Calu3 (cell line): ENCODE results near the gene CRTAC1. TPM values are rescaled to one million over a fixed set of nuclear protein-coding genes. Genes with fewer than 3 reads are reported as not detected.

Experiments
- BruUV-seq: library from RNA; stranded (reverse); fragments of 400-500 nt; replicated peaks from 2 replicates; lab custom pipeline; 2021; lab: Mats Ljungman, UMichigan
- CTCF ChIA-PET: fragments of 300-600 bp; sonication (Branson Sonifier 250); formaldehyde crosslinking; loops from one replicate; lab custom pipeline; 2022; ENCODE audit warnings: antibody characterized with exemption; lab: Charles Lee
- DNase-seq: peaks from one replicate; pipeline ENCODE4 v3.0.0; 2022
- H3K27ac Mint-ChIP-seq: one replicate; pipeline ENCODE4 v1.8.0; 2022; ENCODE audit warnings: mixed read lengths; ENCODE audit not compliant: unreplicated experiment
- H3K27me3 Mint-ChIP-seq: one replicate; pipeline ENCODE4 v1.8.0; 2022; ENCODE audit warnings: mixed read lengths; ENCODE audit not compliant: unreplicated experiment
- H3K36me3 Mint-ChIP-seq: one replicate; pipeline ENCODE4 v1.8.0; 2022; ENCODE audit warnings: mild to moderate bottlenecking, moderate library complexity, mixed read lengths; ENCODE audit not compliant: insufficient read depth, unreplicated experiment
- H3K4me1 Mint-ChIP-seq: one replicate; pipeline ENCODE4 v1.8.0; 2022; ENCODE audit warnings: mild to moderate bottlenecking, low read depth, mixed read lengths; ENCODE audit not compliant: unreplicated experiment
- H3K4me3 Mint-ChIP-seq: one replicate; pipeline ENCODE4 v1.8.0; 2022; ENCODE audit warnings: mild to moderate bottlenecking, low read depth, moderate library complexity, mixed read lengths; ENCODE audit not compliant: unreplicated experiment
- H3K9me3 Mint-ChIP-seq: one replicate; pipeline ENCODE4 v1.8.0; 2022; ENCODE audit warnings: low read depth, mixed read lengths; ENCODE audit not compliant: unreplicated experiment
- CTCF ChIP-seq: fragments of 200-600 bp; IDR thresholded peaks from one replicate; pipeline ENCODE4 v1.8.0; 2022; ENCODE audit warnings: antibody characterized with exemption; ENCODE audit not compliant: unreplicated experiment
- intact Hi-C: fragments of 100-400 bp; cut with micrococcal nuclease; formaldehyde crosslinking; loops from one replicate; pipeline ENCODE4 v1.10.0; 2022; ENCODE audit not compliant: unreplicated experiment
- total RNA-seq: library from RNA; stranded (reverse); gene quantifications from 2 replicates; pipeline ENCODE4 v1.2.3, GENCODE V29; 2022

CRTAC1 gene
- total RNA-seq, 1 experiment from 2014 or later, result not detected

DNA sequence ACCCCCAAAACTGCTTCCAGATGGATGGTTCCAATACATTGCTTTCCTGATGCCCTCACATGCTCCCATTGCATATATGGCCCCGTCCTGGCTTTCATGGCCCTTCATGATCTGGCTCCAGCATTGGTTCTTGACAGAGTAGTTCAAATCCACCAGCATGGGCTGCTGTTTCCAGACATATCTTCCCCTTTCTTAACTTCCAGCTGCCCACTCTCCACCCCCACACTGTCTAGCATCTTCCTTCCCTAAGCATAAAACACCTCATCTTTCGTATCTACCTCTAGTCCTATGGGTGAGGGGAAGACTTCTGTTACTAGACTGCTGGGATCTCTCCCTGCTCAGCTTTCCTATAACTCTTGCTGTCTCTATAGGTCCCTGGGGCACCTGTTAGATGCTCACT lies 194.0 kb downstream of the CRTAC1 start:
- Mint-ChIP-seq H3K36me3 (peaks cover 6% of the 10 kb centered on the region), H3K27me3 (peaks cover 31% of the 10 kb centered on the region)
- TF ChIP-seq CTCF, result no peak

GRCh38 chr10:97831259-97831658 lies 199.2 kb downstream of the CRTAC1 start:
- H3K4me3 Mint-ChIP-seq, result no peak overlapping the region
- no peaks in the 10 kb centered on the region for H3K9me3 Mint-ChIP-seq
- intact Hi-C loops, result no loop called here
- no TSS peak for BruUV-seq
- H3K27ac Mint-ChIP-seq, result no peak overlapping the region
- H3K27me3 Mint-ChIP-seq, result peaks cover 35% of the 10 kb centered on the region
- peaks cover 5% of the 10 kb centered on the region for H3K4me1 Mint-ChIP-seq
- DNase-seq, result no peak
- CTCF ChIA-PET, result no interaction called here
- peaks cover 4% of the 10 kb centered on the region for H3K36me3 Mint-ChIP-seq
- no peak for TF ChIP-seq CTCF

More for the DNA sequence above, 194.0 kb downstream of the CRTAC1 start:
- no peak overlapping the region for H3K4me3 Mint-ChIP-seq
- intact Hi-C loops, result no loop called here
- no peak for DNase-seq
- H3K27ac Mint-ChIP-seq, result no peak overlapping the region
- CTCF ChIA-PET, result no interaction called here
- peaks cover 3% of the 10 kb centered on the region for H3K9me3 Mint-ChIP-seq
- BruUV-seq, result no TSS peak
- H3K4me1 Mint-ChIP-seq, result peaks cover 19% of the 10 kb centered on the region

DNA sequence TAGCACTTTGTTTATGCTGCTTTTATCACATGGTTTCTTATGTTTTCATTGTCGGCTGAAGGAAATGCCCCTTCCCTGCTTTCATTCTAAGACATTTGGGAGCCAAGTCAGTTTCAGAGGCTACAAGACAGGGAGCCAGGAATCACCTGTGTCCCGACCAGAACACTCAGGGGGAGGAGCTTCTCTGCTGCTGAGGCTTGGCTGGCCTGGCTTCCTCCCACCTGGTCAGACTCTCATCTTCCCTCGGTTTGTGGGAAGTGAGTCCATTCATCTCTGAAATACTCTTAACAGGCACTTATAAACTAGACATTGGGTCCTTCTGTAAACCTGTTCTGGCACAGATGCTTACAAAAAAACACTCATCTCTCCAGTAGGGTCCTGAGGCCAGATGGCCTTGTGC lies 200.4 kb downstream of the CRTAC1 start:
- H3K36me3 Mint-ChIP-seq, result peaks cover 4% of the 10 kb centered on the region
- H3K9me3 Mint-ChIP-seq, result no peaks in the 10 kb centered on the region
- H3K27me3 Mint-ChIP-seq, result peaks cover 42% of the 10 kb centered on the region
- intact Hi-C loops, result no loop called here
- H3K4me1 Mint-ChIP-seq, result peaks cover 2% of the 10 kb centered on the region
- H3K4me3 Mint-ChIP-seq, result no peak overlapping the region
- BruUV-seq, result no TSS peak
- no peak for TF ChIP-seq CTCF
- CTCF ChIA-PET, result no interaction called here
- H3K27ac Mint-ChIP-seq, result no peak overlapping the region
- DNase-seq, result no peak

DNA sequence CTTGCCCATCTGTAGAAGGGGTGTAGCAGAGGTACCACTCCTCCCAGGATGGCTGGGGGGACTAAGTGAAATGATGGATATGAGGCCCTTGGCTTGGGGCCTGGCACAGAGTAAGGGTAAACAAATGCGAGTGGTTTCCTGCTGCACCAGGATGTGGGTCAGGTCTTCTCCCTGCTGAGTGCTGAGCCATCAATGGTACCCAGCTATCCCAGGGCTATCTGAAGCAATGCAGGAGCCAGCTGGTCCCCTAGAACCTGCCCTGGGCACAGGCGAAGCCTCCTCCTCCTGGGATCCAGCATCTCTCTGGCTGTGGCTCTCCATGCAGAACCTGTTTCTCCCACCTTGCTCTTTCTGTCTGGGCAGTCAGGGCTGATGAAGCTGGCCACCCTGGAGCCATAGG lies 201.7 kb downstream of the CRTAC1 start:
- CTCF ChIA-PET, result no interaction called here
- no peak for DNase-seq
- H3K4me3 Mint-ChIP-seq, result no peak overlapping the region
- peaks cover 4% of the 10 kb centered on the region for H3K36me3 Mint-ChIP-seq
- no peaks in the 10 kb centered on the region for H3K9me3 Mint-ChIP-seq
- BruUV-seq, result no TSS peak
- no peak for TF ChIP-seq CTCF
- no peak overlapping the region for H3K27ac Mint-ChIP-seq
- intact Hi-C loops, result no loop called here
- H3K27me3 Mint-ChIP-seq, result peaks cover 32% of the 10 kb centered on the region
- H3K4me1 Mint-ChIP-seq, result no peaks in the 10 kb centered on the region
